GM12878 (cell line): ENCODE data around the gene MMP20. TPM values are rescaled to one million over a fixed set of nuclear protein-coding genes. Genes with fewer than 3 reads are reported as not detected.
A peak's percentile ranks its signal among the peaks of the same experiment; 100 is the strongest.

Source experiments
- ASH2L ChIP-seq: fragments of 300-600, 200-600 bp; sonication (generic); IDR thresholded peaks from 2 replicates; pipeline ENCODE4 v1.6.1; 2017; ENCODE audit warnings: low read depth, mild to moderate bottlenecking, borderline replicate concordance
- BACH1 ChIP-seq: fragments of 450-650 bp; IDR thresholded peaks from 2 replicates; pipeline ENCODE4 v1.6.1; 2017; ENCODE audit warnings: mild to moderate bottlenecking, borderline replicate concordance
- BMI1 ChIP-seq: fragments of 450-650 bp; IDR thresholded peaks from 2 replicates; pipeline ENCODE4 v1.6.1; 2016; ENCODE audit warnings: mild to moderate bottlenecking, moderate library complexity, borderline replicate concordance
- CHD2 ChIP-seq: IDR thresholded peaks from 2 replicates; pipeline ENCODE4 v1.6.1; 2011; ENCODE audit warnings: low read depth, low read length, improper control_type of control experiment, borderline replicate concordance
- DPF2 ChIP-seq: fragments of 450-650 bp; IDR thresholded peaks from 2 replicates; pipeline ENCODE4 v1.6.1; 2017; ENCODE audit warnings: mild to moderate bottlenecking
- EP300 ChIP-seq, 2 experiments: fragments of 150-350 bp in 1 of 2; IDR thresholded peaks; 2 replicates each; pipeline ENCODE4 v1.6.1; 2011 to 2012; ENCODE audit warnings: low read depth in 2 of 2, low read length in 2 of 2, borderline replicate concordance in 1 of 2, improper control_type of control experiment in 1 of 2, inconsistent platforms in 1 of 2; ENCODE audit not compliant: control insufficient read depth in 1 of 2
- IKZF2 ChIP-seq, 2 experiments: fragments of 450-650 bp; IDR thresholded peaks; 2 replicates each; pipeline ENCODE4 v1.6.1; 2017; ENCODE audit warnings: mild to moderate bottlenecking in 2 of 2, moderate library complexity in 2 of 2
- IRF4 ChIP-seq: IDR thresholded peaks from 2 replicates; pipeline ENCODE4 v1.6.1; 2011; ENCODE audit warnings: low read depth, low read length
- JUNB ChIP-seq: IDR thresholded peaks from 2 replicates; pipeline ENCODE4 v1.6.1; 2016; ENCODE audit warnings: antibody characterized with exemption, mild to moderate bottlenecking
- JUND ChIP-seq: IDR thresholded peaks from 2 replicates; pipeline ENCODE4 v1.6.1; 2012; ENCODE audit warnings: low read depth, mild to moderate bottlenecking, low read length, improper control_type of control experiment, moderate library complexity
- MTA2 ChIP-seq: fragments of 450-650 bp; IDR thresholded peaks from 2 replicates; pipeline ENCODE4 v1.6.1; 2016; ENCODE audit warnings: low read depth, mild to moderate bottlenecking, moderate library complexity
- NFIC ChIP-seq: IDR thresholded peaks from 2 replicates; pipeline ENCODE4 v1.6.1; 2012; ENCODE audit warnings: low read depth, mild to moderate bottlenecking, inconsistent platforms, low read length, moderate library complexity
- NR2C2 ChIP-seq: IDR thresholded peaks from 2 replicates; pipeline ENCODE4 v1.6.1; 2011; ENCODE audit warnings: borderline replicate concordance, low read depth; ENCODE audit not compliant: control insufficient read depth, insufficient read length
- NR2F1 ChIP-seq: fragments of 450-650 bp; conservative IDR thresholded peaks from 2 replicates; pipeline ENCODE4 v1.6.1; 2017; ENCODE audit warnings: mild to moderate bottlenecking
- PML ChIP-seq: IDR thresholded peaks from 2 replicates; pipeline ENCODE4 v1.6.1; 2012; ENCODE audit warnings: low read length, inconsistent platforms
- POU2F2 ChIP-seq: IDR thresholded peaks from 3 replicates; pipeline ENCODE4 v1.6.1; 2011; ENCODE audit warnings: low read depth, mild to moderate bottlenecking, low read length, borderline replicate concordance
- RFX5 ChIP-seq: IDR thresholded peaks from 2 replicates; pipeline ENCODE4 v1.6.1; 2011; ENCODE audit warnings: low read depth, low read length, improper control_type of control experiment
- SMARCA5 ChIP-seq: fragments of 450-650 bp; IDR thresholded peaks from 2 replicates; pipeline ENCODE4 v1.6.1; 2017; ENCODE audit warnings: mild to moderate bottlenecking
- SUZ12 ChIP-seq: fragments of 200-600 bp; sonication (generic); IDR thresholded peaks from one replicate; pipeline ENCODE4 v1.6.1; 2018; ENCODE audit warnings: antibody characterized with exemption, mild to moderate bottlenecking; ENCODE audit not compliant: unreplicated experiment
- TBL1XR1 ChIP-seq: IDR thresholded peaks from 2 replicates; pipeline ENCODE4 v1.6.1; 2012; ENCODE audit warnings: low read depth, low read length, improper control_type of control experiment
- TCF12 ChIP-seq: IDR thresholded peaks from 2 replicates; pipeline ENCODE4 v1.6.1; 2011; ENCODE audit warnings: low read depth, mild to moderate bottlenecking, low read length
- YY1 ChIP-seq: IDR thresholded peaks from 2 replicates; pipeline ENCODE4 v1.6.1; 2011; ENCODE audit warnings: low read depth, mild to moderate bottlenecking, low read length
- ZNF217 ChIP-seq: fragments of 450-650 bp; IDR thresholded peaks from 2 replicates; pipeline ENCODE4 v1.6.1; 2017; ENCODE audit warnings: antibody characterized with exemption, mild to moderate bottlenecking
- ZNF24 ChIP-seq: fragments of 450-650 bp; IDR thresholded peaks from 2 replicates; pipeline ENCODE4 v1.6.1; 2017; ENCODE audit warnings: antibody characterized with exemption, mild to moderate bottlenecking
- ZSCAN29 ChIP-seq: fragments of 450-650 bp; IDR thresholded peaks from 2 replicates; pipeline ENCODE4 v1.6.1; 2017; ENCODE audit warnings: mild to moderate bottlenecking, moderate library complexity
- polyA plus RNA-seq, 11 experiments: library from polyadenylated mRNA; depleted of rRNA in 4 of 11; unstranded in 6 of 11; stranded (reverse) in 5 of 11; fragments of >200 nt; fragmentation: Nextera tagmentation in 4 of 11; fragmentation: Illumina TruSeq in 1 of 11; extraction: Ambion mirVana in 4 of 11; extraction: Trizol in 1 of 11; gene quantifications; 1 replicate in 1 of 11; 2 replicates in 10 of 11; pipeline versions ENCODE4 v1.2.1 to v1.2.3, GENCODE V29; 2011 to 2016; ENCODE audit warnings: inconsistent platforms in 2 of 11, missing spikeins in 2 of 11, low read depth in 1 of 11
- total RNA-seq, 4 experiments: library from RNA; depleted of rRNA in 3 of 4; stranded (reverse); fragments of >200 nt in 3 of 4; fragmentation: Illumina TruSeq in 1 of 4; extraction: Trizol in 1 of 4; gene quantifications; 2 replicates each; pipeline versions ENCODE4 v1.2.1 to v1.2.3, GENCODE V29; 2013 to 2021
- TF ChIP-seq, protein P1 (sequence below): fragments of 150-350 bp; IDR thresholded peaks from 2 replicates; pipeline ENCODE4 v1.6.1; 2014; ENCODE audit warnings: mild to moderate bottlenecking, low read depth, low read length
- TF ChIP-seq, protein P2 (sequence below): IDR thresholded peaks from 2 replicates; pipeline ENCODE4 v1.6.1; 2012; ENCODE audit warnings: improper control_type of control experiment, low read depth, low read length; ENCODE audit not compliant: insufficient replicate concordance

MMP20 gene
- total and polyA plus RNA-seq, 10 of the 15 experiments (the other 5 are each of a cell fraction or from before 2014, with no cell fraction given): 0.10 to 0.57 (median 0.19) TPM; not detected in 2

DNA sequence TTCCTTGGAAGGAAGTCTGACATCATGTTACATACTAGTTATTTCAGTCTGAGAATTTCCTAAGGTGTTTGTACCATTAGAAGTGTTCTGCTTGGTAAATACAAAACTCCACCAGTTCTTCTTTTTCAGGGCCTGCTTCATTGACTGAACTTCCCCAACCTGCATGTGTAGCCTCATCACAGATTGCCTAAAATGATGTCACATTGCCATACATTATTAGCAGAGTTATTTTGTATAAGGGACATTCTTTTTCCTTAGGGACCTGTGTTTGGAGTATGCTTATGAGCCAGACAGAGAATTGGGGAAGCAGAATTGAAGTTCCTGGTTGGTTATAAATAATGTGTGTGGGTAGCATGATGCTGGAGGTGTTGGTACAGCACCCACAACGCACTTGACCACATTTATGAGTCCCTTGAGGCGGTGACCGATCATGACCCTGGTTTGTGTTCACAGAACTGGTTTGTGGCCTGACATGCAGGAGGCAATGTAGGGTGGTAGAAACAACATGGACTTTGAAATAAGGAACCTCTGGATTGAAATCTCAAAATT is 78.1 kb downstream of the MMP20 start (continued):
- TF ChIP-seq TCF12 (peak; percentile 69; the same call in 1 of the 2 replicates), BACH1 (peak; percentile 67; the same call in 1 of the 2 replicates), NR2F1 (peak; percentile 98), BMI1 (peak; percentile 85), JUND (0 out of 2 replicates have a peak, but pooled peaks have one; percentile 3), YY1 (peak; percentile 48; the same call in 1 of the 2 replicates), SUZ12 (no peak), ASH2L (no peak), MTA2 (peak; percentile 97), TBL1XR1 (peak; percentile 96), NFIC (peak; percentile 93), POU2F2 (peak; percentile 81; the same call in 1 of the 3 replicates), RFX5 (no peak), PML (no peak), DPF2 (peak; percentile 98), JUNB (peak; percentile 80), IKZF2 (IDR thresholded peaks at IDR 0.05) (peak; percentile 99 to 100), CHD2 (peak; percentile 81; the same call in 1 of the 2 replicates), IRF4 (peak; percentile 9; the same call in 1 of the 2 replicates), NR2C2 (no peak), ZNF24 (peak; percentile 64; the same call in 1 of the 2 replicates), ZSCAN29 (peak; percentile 19; the same call in 1 of the 2 replicates), SMARCA5 (no peak), ZNF217 (peak; percentile 83; the same call in 1 of the 2 replicates), EP300 (IDR thresholded peaks at IDR 0.05; ENCODE audit: borderline replicate concordance in 1 of 2, control insufficient read depth in 1 of 2, low read depth in 2 of 2, low read length in 2 of 2) (peak; percentile 93 to 95; a peak in 3 of 4 replicates)
- TF ChIP-seq, protein P1, sequence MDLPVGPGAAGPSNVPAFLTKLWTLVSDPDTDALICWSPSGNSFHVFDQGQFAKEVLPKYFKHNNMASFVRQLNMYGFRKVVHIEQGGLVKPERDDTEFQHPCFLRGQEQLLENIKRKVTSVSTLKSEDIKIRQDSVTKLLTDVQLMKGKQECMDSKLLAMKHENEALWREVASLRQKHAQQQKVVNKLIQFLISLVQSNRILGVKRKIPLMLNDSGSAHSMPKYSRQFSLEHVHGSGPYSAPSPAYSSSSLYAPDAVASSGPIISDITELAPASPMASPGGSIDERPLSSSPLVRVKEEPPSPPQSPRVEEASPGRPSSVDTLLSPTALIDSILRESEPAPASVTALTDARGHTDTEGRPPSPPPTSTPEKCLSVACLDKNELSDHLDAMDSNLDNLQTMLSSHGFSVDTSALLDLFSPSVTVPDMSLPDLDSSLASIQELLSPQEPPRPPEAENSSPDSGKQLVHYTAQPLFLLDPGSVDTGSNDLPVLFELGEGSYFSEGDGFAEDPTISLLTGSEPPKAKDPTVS: 0 out of 2 replicates have a peak, but pooled peaks have one; percentile 4
- TF ChIP-seq, protein P2, sequence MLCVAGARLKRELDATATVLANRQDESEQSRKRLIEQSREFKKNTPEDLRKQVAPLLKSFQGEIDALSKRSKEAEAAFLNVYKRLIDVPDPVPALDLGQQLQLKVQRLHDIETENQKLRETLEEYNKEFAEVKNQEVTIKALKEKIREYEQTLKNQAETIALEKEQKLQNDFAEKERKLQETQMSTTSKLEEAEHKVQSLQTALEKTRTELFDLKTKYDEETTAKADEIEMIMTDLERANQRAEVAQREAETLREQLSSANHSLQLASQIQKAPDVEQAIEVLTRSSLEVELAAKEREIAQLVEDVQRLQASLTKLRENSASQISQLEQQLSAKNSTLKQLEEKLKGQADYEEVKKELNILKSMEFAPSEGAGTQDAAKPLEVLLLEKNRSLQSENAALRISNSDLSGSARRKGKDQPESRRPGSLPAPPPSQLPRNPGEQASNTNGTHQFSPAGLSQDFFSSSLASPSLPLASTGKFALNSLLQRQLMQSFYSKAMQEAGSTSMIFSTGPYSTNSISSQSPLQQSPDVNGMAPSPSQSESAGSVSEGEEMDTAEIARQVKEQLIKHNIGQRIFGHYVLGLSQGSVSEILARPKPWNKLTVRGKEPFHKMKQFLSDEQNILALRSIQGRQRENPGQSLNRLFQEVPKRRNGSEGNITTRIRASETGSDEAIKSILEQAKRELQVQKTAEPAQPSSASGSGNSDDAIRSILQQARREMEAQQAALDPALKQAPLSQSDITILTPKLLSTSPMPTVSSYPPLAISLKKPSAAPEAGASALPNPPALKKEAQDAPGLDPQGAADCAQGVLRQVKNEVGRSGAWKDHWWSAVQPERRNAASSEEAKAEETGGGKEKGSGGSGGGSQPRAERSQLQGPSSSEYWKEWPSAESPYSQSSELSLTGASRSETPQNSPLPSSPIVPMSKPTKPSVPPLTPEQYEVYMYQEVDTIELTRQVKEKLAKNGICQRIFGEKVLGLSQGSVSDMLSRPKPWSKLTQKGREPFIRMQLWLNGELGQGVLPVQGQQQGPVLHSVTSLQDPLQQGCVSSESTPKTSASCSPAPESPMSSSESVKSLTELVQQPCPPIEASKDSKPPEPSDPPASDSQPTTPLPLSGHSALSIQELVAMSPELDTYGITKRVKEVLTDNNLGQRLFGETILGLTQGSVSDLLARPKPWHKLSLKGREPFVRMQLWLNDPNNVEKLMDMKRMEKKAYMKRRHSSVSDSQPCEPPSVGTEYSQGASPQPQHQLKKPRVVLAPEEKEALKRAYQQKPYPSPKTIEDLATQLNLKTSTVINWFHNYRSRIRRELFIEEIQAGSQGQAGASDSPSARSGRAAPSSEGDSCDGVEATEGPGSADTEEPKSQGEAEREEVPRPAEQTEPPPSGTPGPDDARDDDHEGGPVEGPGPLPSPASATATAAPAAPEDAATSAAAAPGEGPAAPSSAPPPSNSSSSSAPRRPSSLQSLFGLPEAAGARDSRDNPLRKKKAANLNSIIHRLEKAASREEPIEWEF: peak; percentile 46
